Measurements from ENCODE around the gene ALG12.

ALG12 gene

GRCh38 chr22:49866134-49866533 lies 52.1 kb downstream of the ALG12 start:
- Histone ChIP-seq H3K27ac (no peak overlapping the region), H3K36me3 (replicated peaks) (no peaks in the 10 kb centered on the region), H3K27me3 (replicated peaks) (no peaks in the 10 kb centered on the region), H3K4me3 (ENCODE audit: low read depth, low read length) (no peak overlapping the region)
- TF ChIP-seq CTCF (IDR thresholded peaks at IDR 0.05; ENCODE audit: low read depth, low read length, missing control alignments): no peak
- in situ Hi-C loops (cut with HindIII; ENCODE audit: low pct_ligation_motif_present, low sequenced_read_pairs): no loop called here
- DNase-seq: no peak

GRCh38 chr22:49865156-49865555 lies 53.1 kb downstream of the ALG12 start:
- H3K36me3 ChIP-seq (replicated peaks): no peaks in the 10 kb centered on the region
- H3K4me3 ChIP-seq (ENCODE audit: low read depth, low read length): no peak overlapping the region
- DNase-seq: no peak
- H3K27me3 ChIP-seq (replicated peaks): no peaks in the 10 kb centered on the region
- TF ChIP-seq CTCF (IDR thresholded peaks at IDR 0.05; ENCODE audit: low read depth, low read length, missing control alignments): no peak
- in situ Hi-C loops (cut with HindIII; ENCODE audit: low pct_ligation_motif_present, low sequenced_read_pairs): no loop called here
- H3K27ac ChIP-seq: no peak overlapping the region

GRCh38 chr22:49863931-49864330 lies 54.3 kb downstream of the ALG12 start:
- Histone ChIP-seq H3K4me3 (ENCODE audit: low read depth, low read length) (no peak overlapping the region), H3K36me3 (replicated peaks) (no peaks in the 10 kb centered on the region), H3K27ac (no peak overlapping the region), H3K27me3 (replicated peaks) (no peaks in the 10 kb centered on the region)
- in situ Hi-C loops (cut with HindIII; ENCODE audit: low pct_ligation_motif_present, low sequenced_read_pairs): no loop called here
- TF ChIP-seq CTCF (IDR thresholded peaks at IDR 0.05; ENCODE audit: low read depth, low read length, missing control alignments): no peak
- DNase-seq: no peak

- no peaks in the 10 kb centered on the region for H3K36me3 ChIP-seq (replicated peaks)
- no peak overlapping the region for H3K27ac ChIP-seq
- H3K4me3 ChIP-seq (ENCODE audit: low read depth, low read length): no peak overlapping the region
- no peak for TF ChIP-seq CTCF (IDR thresholded peaks at IDR 0.05; ENCODE audit: low read depth, low read length, missing control alignments)
- no peak for DNase-seq
- in situ Hi-C loops (cut with HindIII; ENCODE audit: low pct_ligation_motif_present, low sequenced_read_pairs): no loop called here
- no peaks in the 10 kb centered on the region for H3K27me3 ChIP-seq (replicated peaks)
Observed at GRCh38 chr22:49862496-49862776, 55.8 kb downstream of the ALG12 start.

- Histone ChIP-seq H3K27me3 (replicated peaks) (no peaks in the 10 kb centered on the region), H3K4me3 (ENCODE audit: low read depth, low read length) (no peak overlapping the region), H3K36me3 (replicated peaks) (no peaks in the 10 kb centered on the region), H3K27ac (no peak overlapping the region)
- DNase-seq: no peak
- in situ Hi-C loops (cut with HindIII; ENCODE audit: low pct_ligation_motif_present, low sequenced_read_pairs): no loop called here
- TF ChIP-seq CTCF (IDR thresholded peaks at IDR 0.05; ENCODE audit: low read depth, low read length, missing control alignments): no peak
Observed at GRCh38 chr22:49861642-49862495, 56.4 kb downstream of the ALG12 start.

- in situ Hi-C loops (cut with HindIII; ENCODE audit: low pct_ligation_motif_present, low sequenced_read_pairs): no loop called here
- no peak for DNase-seq
- Histone ChIP-seq H3K36me3 (replicated peaks) (no peaks in the 10 kb centered on the region), H3K27ac (no peak overlapping the region), H3K27me3 (replicated peaks) (no peaks in the 10 kb centered on the region), H3K4me3 (ENCODE audit: low read depth, low read length) (no peak overlapping the region)
- TF ChIP-seq CTCF (IDR thresholded peaks at IDR 0.05; ENCODE audit: low read depth, low read length, missing control alignments): no peak
Observed at GRCh38 chr22:49858827-49859226, 59.4 kb downstream of the ALG12 start.
